Fibroblast of the conjunctiva (primary cell): ENCODE results near the gene SMAD1.
A peak's percentile ranks its signal among the peaks of the same experiment; 100 is the strongest.

Experiments used
- DNase-seq: peaks from one replicate; pipeline ENCODE4 v3.0.0-alpha.2; 2010; ENCODE audit warnings: low read depth

Gene SMAD1

GRCh38 chr4:145481164-145481941, at the start of gene SMAD1:
Gene SMAD1 (plus strand): TSS chr4:145481853. CDS start chr4:145514614, 32,761 bp downstream.
- DNase-seq = peak; percentile 68

GRCh38 chr4:145433684-145434083, 48.0 kb upstream of the SMAD1 start:
- DNase-seq = no peak

- no peak for DNase-seq
Measured at GRCh38 chr4:145435646-145436045, 46.0 kb upstream of the SMAD1 start.

- DNase-seq = no peak
Measured at GRCh38 chr4:145436114-145436513, 45.5 kb upstream of the SMAD1 start.

GRCh38 chr4:145436796-145437195, 44.9 kb upstream of the SMAD1 start:
- no peak for DNase-seq

- DNase-seq = no peak
Measured at GRCh38 chr4:145437466-145437865, 44.2 kb upstream of the SMAD1 start.

- DNase-seq = no peak
Measured at GRCh38 chr4:145438298-145438697, 43.4 kb upstream of the SMAD1 start.

GRCh38 chr4:145440292-145441007, 41.2 kb upstream of the SMAD1 start:
- DNase-seq = no peak

- no peak for DNase-seq
Measured at GRCh38 chr4:145446184-145446583, 35.5 kb upstream of the SMAD1 start.

- DNase-seq = no peak
Measured at GRCh38 chr4:145451895-145452294, 29.8 kb upstream of the SMAD1 start.

- no peak for DNase-seq
Measured at GRCh38 chr4:145452447-145453162, 29.0 kb upstream of the SMAD1 start.

GRCh38 chr4:145453163-145453520, 28.5 kb upstream of the SMAD1 start:
- no peak for DNase-seq

- no peak for DNase-seq
Measured at GRCh38 chr4:145473203-145473602, 8.4 kb upstream of the SMAD1 start.

- DNase-seq = no peak
Measured at GRCh38 chr4:145480257-145480656, 1.4 kb upstream of the SMAD1 start.

- no peak for DNase-seq
Measured at GRCh38 chr4:145481942-145482208, 222 bp downstream of the SMAD1 start.

GRCh38 chr4:145482209-145483037, 770 bp downstream of the SMAD1 start:
- peak; percentile 50 for DNase-seq

GRCh38 chr4:145483514-145483913, 1.9 kb downstream of the SMAD1 start:
- no peak for DNase-seq

- DNase-seq = no peak
Measured at GRCh38 chr4:145484225-145484846, 2.7 kb downstream of the SMAD1 start.

- DNase-seq = no peak
Measured at GRCh38 chr4:145485120-145485519, 3.5 kb downstream of the SMAD1 start.

GRCh38 chr4:145486603-145487002, 5.0 kb downstream of the SMAD1 start:
- DNase-seq = no peak

- no peak for DNase-seq
Measured at GRCh38 chr4:145487631-145488030, 6.0 kb downstream of the SMAD1 start.

- DNase-seq = no peak
Measured at GRCh38 chr4:145488310-145488709, 6.7 kb downstream of the SMAD1 start.
